NOMO-1 treated with DMSO at 0.1 percent for 48 hours (cell line): ENCODE measurements around the gene RNF150.

Source experiments
- DNase-seq: peaks from one replicate; lab custom pipeline; 2025; ENCODE audit not compliant: unreplicated experiment; lab: John Stamatoyannopoulos, UW

The RNF150 gene

GRCh38 chr4:140930557-140930956 lies 202.7 kb downstream of the RNF150 start:
- no peak for DNase-seq

- no peak for DNase-seq
Measured at GRCh38 chr4:140930011-140930410, 203.3 kb downstream of the RNF150 start.

- DNase-seq = no peak
Measured at GRCh38 chr4:140928880-140929279, 204.4 kb downstream of the RNF150 start.

- DNase-seq = no peak
Measured at GRCh38 chr4:140926672-140927071, 206.6 kb downstream of the RNF150 start.

GRCh38 chr4:140925417-140925816 lies 207.9 kb downstream of the RNF150 start:
- no peak for DNase-seq

- no peak for DNase-seq
Measured at GRCh38 chr4:140924761-140925392, 208.4 kb downstream of the RNF150 start.

GRCh38 chr4:140906993-140907962 lies 226.0 kb downstream of the RNF150 start:
- no peak for DNase-seq

GRCh38 chr4:140904904-140905303 lies 228.4 kb downstream of the RNF150 start:
- DNase-seq = no peak

GRCh38 chr4:140903522-140904475 lies 229.5 kb downstream of the RNF150 start:
- no peak for DNase-seq

- DNase-seq = no peak
Measured at GRCh38 chr4:140901736-140902336, 231.4 kb downstream of the RNF150 start.

GRCh38 chr4:140893939-140894338 lies 239.3 kb downstream of the RNF150 start:
- DNase-seq = no peak

GRCh38 chr4:140888054-140888453 lies 245.2 kb downstream of the RNF150 start:
- DNase-seq = no peak

- DNase-seq = no peak
Measured at GRCh38 chr4:140887467-140887866, 245.8 kb downstream of the RNF150 start.

GRCh38 chr4:140884431-140885058 lies 248.7 kb downstream of the RNF150 start:
- DNase-seq = peak; percentile 71

- DNase-seq = no peak
Measured at GRCh38 chr4:140877781-140878180, 255.5 kb downstream of the RNF150 start.

- no peak for DNase-seq
Measured at GRCh38 chr4:140876615-140877364, 256.5 kb downstream of the RNF150 start.

GRCh38 chr4:140875746-140876452 lies 257.4 kb downstream of the RNF150 start:
- DNase-seq = no peak

GRCh38 chr4:140874056-140874455 lies 259.2 kb downstream of the RNF150 start:
- DNase-seq = no peak

- no peak for DNase-seq
Measured at GRCh38 chr4:140871368-140871767, 261.9 kb downstream of the RNF150 start.
